HEK293T (cell line): ENCODE data around the gene GPHN.

Experiments
- ARNT ChIP-seq: fragments of 450-650 bp; IDR thresholded peaks from 2 replicates; pipeline ENCODE4 v1.6.1; 2017; ENCODE audit warnings: mild to moderate bottlenecking
- FOXA1 ChIP-seq: fragments of 450-650 bp; IDR thresholded peaks from 2 replicates; pipeline ENCODE4 v1.6.1; 2016; ENCODE audit warnings: mild to moderate bottlenecking
- FOXK2 ChIP-seq: fragments of 450-650 bp; IDR thresholded peaks from 2 replicates; pipeline ENCODE4 v1.6.1; 2016; ENCODE audit warnings: mild to moderate bottlenecking
- FOXM1 ChIP-seq: fragments of 450-650 bp; IDR thresholded peaks from 2 replicates; pipeline ENCODE4 v1.6.1; 2017; ENCODE audit warnings: mild to moderate bottlenecking, borderline replicate concordance
- PKNOX1 ChIP-seq: fragments of 450-650 bp; IDR thresholded peaks from 2 replicates; pipeline ENCODE4 v1.6.1; 2016
- SP1 ChIP-seq: fragments of 450-650 bp; IDR thresholded peaks from 2 replicates; pipeline ENCODE4 v1.6.1; 2017

- TF ChIP-seq FOXK2, result no peak
- no peak for TF ChIP-seq ARNT
- TF ChIP-seq PKNOX1, result no peak
- TF ChIP-seq SP1, result no peak
- TF ChIP-seq FOXM1, result no peak
- no peak for TF ChIP-seq FOXA1
These were observed 34.7 kb upstream of the GPHN start for GRCh38 chr14:66473223-66473622.
